Effector CD8-positive, alpha-beta T cell (primary cell): Measurements from ENCODE around the gene HIP1.
"Not testable (repeated sequence)": the region's sequence is repeated elsewhere in the genome, so short reads cannot be mapped to it uniquely, and the experiment has no call there.

Experiments used
- DNase-seq: peaks from one replicate; lab custom pipeline; 2025; lab: John Stamatoyannopoulos, UW

The HIP1 gene

DNA sequence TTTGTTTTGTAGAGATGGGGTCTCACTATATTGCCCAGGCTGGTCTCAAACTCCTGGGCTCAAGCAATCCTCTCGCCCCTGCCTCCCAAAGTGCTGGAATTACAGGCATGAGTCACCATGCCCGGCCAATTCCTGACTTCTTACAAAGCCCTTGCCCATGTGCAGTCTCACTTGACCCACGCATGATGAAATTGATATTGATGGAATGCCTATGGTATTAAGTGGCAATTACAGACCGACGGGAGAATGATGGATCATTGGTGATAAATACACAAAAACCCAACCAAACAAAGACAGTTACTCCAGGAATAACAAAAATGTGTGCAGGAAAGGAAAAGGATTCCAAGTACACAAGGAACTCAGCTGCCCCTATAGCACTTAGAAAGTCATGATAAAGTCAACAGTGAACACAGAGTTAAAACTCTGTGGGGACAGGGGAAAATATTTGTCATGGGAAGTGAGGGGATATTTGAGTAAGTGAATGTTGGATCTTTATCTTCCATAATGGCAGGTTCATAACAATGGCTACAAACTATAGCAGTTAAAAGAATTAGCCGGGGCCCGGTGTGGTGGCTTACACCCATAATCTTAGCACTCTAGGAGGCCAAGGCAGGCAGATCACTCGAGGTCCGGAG, 21.6 kb downstream of the HIP1 start:
- no peak for DNase-seq

DNA sequence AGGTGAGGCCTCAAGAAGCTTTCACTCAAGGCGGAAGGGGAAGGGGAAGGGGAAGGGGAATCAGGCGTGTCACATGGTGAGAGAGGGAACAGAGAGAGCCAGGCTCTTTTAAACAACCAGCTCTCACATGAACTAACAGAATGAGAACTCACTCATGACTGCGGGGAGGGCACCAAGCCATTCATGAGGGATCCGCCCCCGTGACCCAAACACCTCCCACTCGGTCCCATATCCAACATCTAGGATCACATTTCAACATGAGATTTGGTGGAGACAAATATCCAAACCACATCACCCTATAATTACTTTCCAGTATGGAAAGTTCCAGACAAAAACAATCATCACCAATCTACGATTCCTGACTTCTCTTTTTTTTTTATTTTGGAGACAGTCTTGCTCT, 22.9 kb downstream of the HIP1 start:
- no peak for DNase-seq

- no peak for DNase-seq
These were observed 26.0 kb downstream of the HIP1 start for GRCh38 chr7:75712517-75713361.

GRCh38 chr7:75711656-75712514, 26.9 kb downstream of the HIP1 start:
- DNase-seq = no peak

DNA sequence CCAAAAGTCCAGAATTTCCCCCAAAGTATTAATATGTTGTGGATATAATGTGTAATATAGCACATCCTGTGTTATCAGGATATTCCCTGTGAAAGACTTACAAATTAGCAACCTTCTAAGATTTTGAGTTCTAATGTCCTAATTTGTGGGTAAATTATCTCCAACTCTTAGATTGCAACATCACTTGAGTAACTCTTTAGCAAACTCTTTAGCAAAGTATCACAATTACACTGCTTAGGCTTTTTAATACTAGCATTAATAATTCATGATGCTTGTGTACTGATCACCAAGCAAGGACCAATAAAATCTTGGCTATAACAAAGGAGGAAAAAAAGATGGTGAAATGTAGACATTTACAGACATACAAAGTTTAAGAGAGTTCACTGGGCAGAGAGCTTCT, 27.7 kb downstream of the HIP1 start:
- no peak for DNase-seq

GRCh38 chr7:75704928-75705327, 33.8 kb downstream of the HIP1 start:
- DNase-seq = no peak

- DNase-seq = no peak
These were observed 36.2 kb downstream of the HIP1 start for GRCh38 chr7:75702515-75702914.

GRCh38 chr7:75699993-75700392, 38.7 kb downstream of the HIP1 start:
- DNase-seq = no peak

GRCh38 chr7:75698358-75698757, 40.4 kb downstream of the HIP1 start:
- DNase-seq = no peak

DNA sequence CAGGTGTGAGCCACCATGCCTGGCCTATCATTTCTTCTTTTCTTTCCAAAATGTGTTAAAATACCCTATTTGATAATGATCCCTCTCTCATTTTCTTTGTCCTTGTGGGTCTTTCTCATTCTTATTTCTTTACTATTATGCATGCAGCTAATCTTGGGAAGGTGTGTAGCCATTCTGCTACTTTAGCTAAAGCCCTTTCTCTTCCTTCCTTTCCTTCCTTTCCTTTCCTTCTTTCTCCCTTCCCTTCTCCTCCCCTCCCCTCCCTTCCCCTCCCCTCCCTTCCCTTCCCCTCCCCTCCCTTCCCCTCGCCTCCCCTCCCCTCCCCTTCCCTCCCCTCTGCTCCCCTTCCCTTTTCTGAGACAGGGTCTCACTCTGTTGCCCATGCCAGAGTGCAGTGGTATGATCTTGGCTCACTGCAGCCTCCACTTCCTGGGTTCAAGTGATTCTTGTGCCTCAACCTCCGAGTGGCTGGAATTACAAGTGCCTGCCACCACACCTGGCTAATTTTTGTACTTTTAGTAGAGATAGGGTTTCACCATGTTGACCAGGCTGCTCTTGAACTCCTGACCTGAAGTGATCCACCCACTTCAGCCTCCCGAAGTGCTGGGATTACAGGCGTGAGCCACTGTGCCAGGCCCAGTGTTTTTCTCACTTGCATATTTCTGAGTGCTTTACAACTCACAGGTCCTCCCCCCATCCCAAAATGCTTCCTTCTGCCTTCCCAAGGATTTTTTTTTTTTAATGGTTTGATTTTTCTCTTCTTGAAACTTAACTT, 42.3 kb downstream of the HIP1 start:
- no peak for DNase-seq

- DNase-seq = no peak
These were observed 43.9 kb downstream of the HIP1 start for GRCh38 chr7:75694638-75695399.

DNA sequence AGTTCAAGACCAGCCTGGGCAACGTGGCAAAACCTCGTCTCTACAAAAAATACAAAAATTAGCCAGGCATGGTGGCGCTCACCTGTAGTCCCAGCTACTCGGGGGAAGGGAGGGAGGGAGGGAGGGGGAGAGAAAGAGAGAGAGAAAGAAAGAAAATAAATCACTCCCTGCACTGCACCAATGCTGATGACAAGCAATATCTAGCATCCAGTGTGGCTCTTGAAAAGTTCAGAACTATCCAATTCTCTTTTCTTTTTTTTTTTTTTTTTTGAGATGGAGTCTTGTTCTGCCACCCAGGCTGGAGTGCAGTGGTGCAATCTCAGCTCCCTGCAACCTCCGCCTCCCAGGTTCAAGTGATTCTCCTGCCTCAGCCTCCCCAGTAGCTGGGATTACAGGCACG, 45.1 kb downstream of the HIP1 start:
- DNase-seq = not testable (repeated sequence)

GRCh38 chr7:75691793-75692543, 46.8 kb downstream of the HIP1 start:
- no peak for DNase-seq

DNA sequence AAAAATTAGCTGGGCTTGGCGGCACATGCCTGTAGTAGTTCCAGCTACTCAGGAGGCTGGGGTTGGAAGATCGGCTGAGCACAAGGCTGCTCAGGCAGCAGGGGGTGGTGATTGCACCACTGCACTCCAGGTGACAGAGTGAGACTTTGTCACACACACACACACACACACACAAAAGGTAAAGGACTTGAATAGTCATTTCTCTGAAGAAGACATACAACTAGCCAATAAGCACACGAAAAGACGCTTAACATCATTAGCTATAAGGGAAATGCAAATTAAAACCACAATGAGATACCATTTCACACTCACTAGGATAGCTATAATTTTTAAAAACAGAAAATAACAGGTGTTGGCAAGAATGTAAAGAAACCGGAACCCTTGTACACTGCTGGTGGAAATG, 48.6 kb downstream of the HIP1 start:
- DNase-seq = no peak

- DNase-seq = no peak
These were observed 49.3 kb downstream of the HIP1 start for GRCh38 chr7:75689246-75690099.

DNA sequence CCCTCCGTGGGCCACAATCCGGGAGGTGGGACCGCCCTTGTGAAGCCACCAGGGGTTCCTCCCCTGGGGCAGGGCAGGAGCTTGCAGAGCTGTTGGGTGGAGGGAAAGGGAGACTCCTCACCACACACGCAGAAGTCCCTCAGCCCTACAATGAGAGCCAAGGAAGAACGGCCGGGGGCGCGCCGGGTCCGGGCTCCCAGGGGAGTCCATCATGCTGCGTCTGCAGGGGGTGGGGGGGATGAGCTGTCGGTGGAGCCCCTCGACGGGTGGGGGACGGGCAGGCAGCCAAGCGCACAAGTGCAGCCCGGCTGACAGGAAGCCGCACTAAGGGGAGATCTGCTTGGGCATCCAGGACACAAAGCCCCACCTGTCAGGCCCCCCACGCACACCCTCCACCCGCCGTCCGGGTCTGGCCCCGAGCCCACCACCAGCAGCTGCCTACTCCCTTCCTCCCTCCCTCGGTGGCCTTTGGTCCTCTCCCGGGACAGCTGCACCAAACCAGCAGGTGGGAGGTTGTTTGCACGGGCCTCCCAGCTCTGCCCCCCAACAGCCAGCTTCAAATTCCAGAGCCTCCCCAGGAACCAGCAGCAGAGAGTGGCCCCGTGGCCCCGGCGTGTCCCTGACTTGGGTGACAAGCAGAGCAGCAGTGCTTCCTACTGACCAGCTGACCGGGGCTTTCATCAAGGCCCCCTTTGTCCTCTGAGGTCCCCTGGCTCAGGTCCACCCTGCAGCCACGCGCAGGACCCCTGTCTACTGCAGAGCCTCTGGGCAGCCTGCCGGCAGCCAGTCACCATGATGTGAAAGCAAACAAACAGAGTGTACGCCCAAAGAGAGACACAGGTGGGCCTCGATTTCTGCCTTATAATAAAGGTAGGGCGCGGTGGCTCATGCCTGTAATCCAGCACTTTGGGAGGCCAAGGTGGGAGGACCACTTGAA, 50.3 kb downstream of the HIP1 start:
- no peak for DNase-seq

DNA sequence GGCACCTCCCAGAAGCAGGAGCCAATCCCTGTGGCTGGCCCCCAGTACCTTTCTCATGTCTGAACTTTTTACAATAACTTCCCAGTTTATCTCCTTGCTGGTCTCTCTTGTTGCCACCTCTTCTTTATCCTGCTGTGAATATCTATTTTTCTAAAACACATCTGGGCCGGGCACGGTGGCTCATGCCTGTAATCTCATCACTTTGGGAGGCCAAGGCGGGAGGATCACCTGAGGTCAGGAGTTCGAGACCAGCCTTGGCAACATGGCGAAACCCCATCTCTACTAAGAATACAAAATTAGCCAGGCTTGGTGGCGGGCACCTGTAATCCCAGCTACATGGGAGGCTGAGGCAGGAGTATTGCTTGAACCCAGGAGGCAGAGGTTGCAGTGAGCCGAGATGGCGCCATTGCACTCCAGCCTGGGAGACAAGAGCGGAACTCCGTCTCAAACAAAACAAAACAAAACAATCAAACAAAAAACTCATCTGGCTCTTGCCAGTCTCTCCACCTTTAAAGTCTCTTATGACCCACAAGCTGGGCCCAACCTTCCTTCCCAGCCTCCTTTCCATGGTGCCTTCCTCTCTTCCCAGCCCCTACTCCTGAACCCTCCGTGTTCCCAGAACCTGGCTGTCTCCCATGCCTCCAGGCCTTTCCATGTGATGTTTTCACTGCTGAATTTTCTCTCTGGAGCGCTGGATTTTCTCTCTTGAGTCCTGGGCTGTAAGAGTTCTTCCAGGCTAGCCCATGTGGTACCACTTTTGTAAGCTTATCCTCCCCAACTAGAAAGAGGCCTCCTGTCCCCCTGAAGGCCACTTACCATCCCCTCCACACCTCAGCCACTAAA, 51.3 kb downstream of the HIP1 start:
- DNase-seq = no peak
